Heart right ventricle (tissue), 16 donors: Measurements from ENCODE around the gene RAP1B. TPM values are rescaled to one million over a fixed set of nuclear protein-coding genes. Genes with fewer than 3 reads are reported as not detected.

Experiments used
- ATAC-seq, 8 donors: fragments of 200-7000 bp; cut with Tn5 transposase; one replicate each; pipeline ENCODE4 v1.9.1; 2020; ENCODE audit warnings: mild to moderate bottlenecking in 8 of 8, moderate library complexity in 8 of 8, moderate number of reproducible peaks in 1 of 8
- DNase-seq, 2 donors: peaks; one replicate each; pipeline ENCODE4 v3.0.0-alpha.2; 2020
- H3K27ac ChIP-seq, 10 donors: fragments of 200-600 bp; sonication (generic) in 2 of 10; one replicate each; pipeline versions ENCODE4 v1.5.0 to v1.8.0; 2020 to 2022; ENCODE audit warnings: mild to moderate bottlenecking in 3 of 10
- H3K27me3 ChIP-seq, 7 donors: fragments of 200-600 bp; one replicate each; pipeline ENCODE4 v1.8.0; 2021 to 2022; ENCODE audit warnings: mild to moderate bottlenecking in 2 of 7
- H3K36me3 ChIP-seq, 9 donors: fragments of 200-600 bp; sonication (generic) in 1 of 9; one replicate each; pipeline versions ENCODE4 v1.5.0 to v1.8.0; 2020 to 2022; ENCODE audit warnings: mild to moderate bottlenecking in 2 of 9
- H3K4me1 ChIP-seq, 9 donors: fragments of 200-600 bp; sonication (generic) in 1 of 9; one replicate each; pipeline versions ENCODE4 v1.5.0 to v1.8.0; 2020 to 2022; ENCODE audit warnings: mild to moderate bottlenecking in 4 of 9
- H3K4me3 ChIP-seq, 10 donors: fragments of 200-600 bp; sonication (generic) in 2 of 10; one replicate each; pipeline versions ENCODE4 v1.5.0 to v1.8.0; 2020 to 2022; ENCODE audit warnings: mild to moderate bottlenecking in 7 of 10, moderate library complexity in 2 of 10
- H3K9me3 ChIP-seq, 11 donors: fragments of 200-600 bp in 10 of 11; sonication (generic) in 2 of 11; one replicate each; pipeline versions ENCODE4 v1.5.0 to v1.8.0; 2013 to 2022; ENCODE audit warnings: mild to moderate bottlenecking in 2 of 11, control low read depth in 1 of 11, moderate library complexity in 1 of 11
- WGBS, 2 donors: extraction: QIAGEN DNeasy Blood & Tissue Kit; methylation state at CpG; one replicate each; pipeline ENCODE4 v1.1.7; 2013; ENCODE audit warnings: inconsistent platforms in 1 of 2; 5-methylcytosine and 5-hydroxymethylcytosine counted together
- intact Hi-C, 10 donors: fragments of 100-400 bp; cut with DNase I; formaldehyde crosslinking; loops; one replicate each; pipeline versions ENCODE4 v1.11.1 to v1.14.2; 2022
- polyA plus RNA-seq, 2 donors: library from polyadenylated mRNA; stranded (reverse); fragments of 200-250 nt; gene quantifications; one replicate each; pipeline ENCODE4 v1.2.3, GENCODE V29; 2013
- total RNA-seq, 10 donors: library from RNA; stranded (reverse); fragmentation: NEBNext Ultra II Directional in 3 of 10; extraction: Animal tissue kit (Norgen Biotek cat#: 25700) in 3 of 10; gene quantifications; one replicate each; pipeline versions ENCODE4 v1.2.1 to v1.2.4, GENCODE V29; 2021 to 2023
- TF ChIP-seq, protein P1 (sequence below), 9 donors: fragments of 200-600 bp; sonication (generic) in 2 of 9; IDR thresholded peaks; one replicate each; pipeline versions ENCODE4 v1.5.0 to v1.8.0; 2021 to 2022; ENCODE audit warnings: antibody characterized with exemption in 9 of 9, mild to moderate bottlenecking in 5 of 9, moderate library complexity in 1 of 9
- donor health status: Arrhythmogenic right ventricular cardiomyopathy.
- donor health status: ischemic (EF 13 %, LVEDD 7.1; RV severe dilation, severe dysfunction).
- donor health status: healthy with polysubstance abuse.
- donor health status: DM: no; HTN: yes; CAD: no.
- donor health status: DM: no; HTN: no; CAD: no.
- donor health status: ischemic (EF 25% LVEDD 6.9; RV normal size, moderate dysfunction).
- donor health status: ischemic (EF 25% LVEDD 5.7; RV mildly dilated, moderate dysfunction).
- donor health status: healthy.
- donor health status: DM: yes; HTN: yes; CAD: no.
- donor health status: Ischemic cardiomyopathy.
- donor health status: ischemic (EF 35%, LVEDD 5.7; RV mildly dilated, moderate dysfunction).
- donor health status: nonischemic (EF 11% LVEDD 7.7; RV severe dilation, severe dysfunction).
- donor health status: DM: yes; HTN: yes; CAD: no.
- donor health status: PGD.
- donor health status: ischemic (EF 29% LVEDD 5.4; RV normal size, mild dysfunction).
- donor health status: nonischemic (EF 23%, LVEDD 6.1; RV moderate dilation, normal function).

RAP1B gene
- total and polyA plus RNA-seq, 12 donors = 38.1 to 81.2 (median 43.2) TPM

DNA sequence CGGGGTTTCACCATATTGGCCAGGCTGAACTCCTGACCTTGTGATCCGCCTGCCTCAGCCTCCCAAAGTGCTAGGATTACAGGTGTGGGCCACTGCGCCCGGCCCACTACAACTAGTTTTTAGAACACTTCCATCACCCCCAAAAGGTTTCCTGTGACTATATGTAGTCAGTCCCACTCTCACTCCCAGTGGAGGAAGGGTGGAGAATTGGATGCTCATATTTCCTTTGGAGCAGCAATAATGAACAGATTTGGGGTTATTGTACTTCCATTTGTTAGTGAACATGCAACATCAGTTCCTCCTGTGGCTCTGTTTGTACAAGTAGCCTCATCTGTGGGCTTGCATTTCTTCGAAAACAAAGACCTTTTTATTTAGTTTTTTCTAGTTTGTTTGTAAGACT, 35.8 kb downstream of the RAP1B start:
- peak in 2 of 8 donors; percentile 39 to 55 for ATAC-seq
- intact Hi-C loops = loop anchor here in 1 of 10 donors (5.0 kb wide), 1 partner anchor 34 kb away; the partner anchor contains the start of gene RAP1B
- WGBS, 2 donors = 77 to 82% methylated on average over 5 of the region's 5 CpGs
- H3K36me3 ChIP-seq = peaks cover 0 to 44% (median 7%) of the 10 kb centered on the region in 9 donors
- H3K27ac ChIP-seq = no peak overlapping the region
- H3K27me3 ChIP-seq = no peaks in the 10 kb centered on the region
- DNase-seq = no peak
- TF ChIP-seq, protein P1, sequence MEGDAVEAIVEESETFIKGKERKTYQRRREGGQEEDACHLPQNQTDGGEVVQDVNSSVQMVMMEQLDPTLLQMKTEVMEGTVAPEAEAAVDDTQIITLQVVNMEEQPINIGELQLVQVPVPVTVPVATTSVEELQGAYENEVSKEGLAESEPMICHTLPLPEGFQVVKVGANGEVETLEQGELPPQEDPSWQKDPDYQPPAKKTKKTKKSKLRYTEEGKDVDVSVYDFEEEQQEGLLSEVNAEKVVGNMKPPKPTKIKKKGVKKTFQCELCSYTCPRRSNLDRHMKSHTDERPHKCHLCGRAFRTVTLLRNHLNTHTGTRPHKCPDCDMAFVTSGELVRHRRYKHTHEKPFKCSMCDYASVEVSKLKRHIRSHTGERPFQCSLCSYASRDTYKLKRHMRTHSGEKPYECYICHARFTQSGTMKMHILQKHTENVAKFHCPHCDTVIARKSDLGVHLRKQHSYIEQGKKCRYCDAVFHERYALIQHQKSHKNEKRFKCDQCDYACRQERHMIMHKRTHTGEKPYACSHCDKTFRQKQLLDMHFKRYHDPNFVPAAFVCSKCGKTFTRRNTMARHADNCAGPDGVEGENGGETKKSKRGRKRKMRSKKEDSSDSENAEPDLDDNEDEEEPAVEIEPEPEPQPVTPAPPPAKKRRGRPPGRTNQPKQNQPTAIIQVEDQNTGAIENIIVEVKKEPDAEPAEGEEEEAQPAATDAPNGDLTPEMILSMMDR (IDR thresholded peaks at IDR 0.05) = no peak
- no peak overlapping the region for H3K4me3 ChIP-seq
- H3K9me3 ChIP-seq = no peaks in the 10 kb centered on the region
- peaks cover 0 to 51% (median 22%) of the 10 kb centered on the region in 9 donors for H3K4me1 ChIP-seq

DNA sequence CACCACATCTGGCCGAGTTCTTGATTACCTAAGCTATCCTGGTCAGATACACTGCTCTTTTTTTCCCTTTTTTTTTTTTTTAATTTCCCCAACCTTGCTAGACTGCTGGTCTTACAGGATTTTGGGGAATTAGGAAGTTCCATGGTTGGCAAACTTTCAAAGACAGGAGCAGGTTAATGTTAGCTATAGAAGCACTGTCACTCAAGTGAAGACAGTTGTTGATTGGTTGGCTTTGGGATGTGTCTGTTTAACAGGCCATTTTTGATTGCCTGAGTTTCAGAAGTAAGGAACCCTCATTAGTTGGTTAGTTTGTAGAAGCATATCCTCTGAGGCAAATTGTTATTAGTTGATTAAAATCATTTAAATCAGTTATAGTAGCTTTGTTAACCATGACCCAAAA, 36.8 kb downstream of the RAP1B start:
- no peak overlapping the region for H3K27ac ChIP-seq
- 79 to 81% methylated on average over 1 of the region's 1 CpG for WGBS, 2 donors
- H3K4me1 ChIP-seq = peaks cover 0 to 42% (median 16%) of the 10 kb centered on the region in 9 donors
- H3K36me3 ChIP-seq = peaks cover 0 to 54% (median 13%) of the 10 kb centered on the region in 9 donors
- TF ChIP-seq, protein P1 (IDR thresholded peaks at IDR 0.05) = no peak
- DNase-seq (no peak), ATAC-seq (no peak)
- intact Hi-C loops = loop anchor here in 1 of 10 donors (5.0 kb wide), 1 partner anchor 35 kb away; the partner anchor contains the start of gene RAP1B
- no peaks in the 10 kb centered on the region for H3K9me3 ChIP-seq
- no peaks in the 10 kb centered on the region for H3K27me3 ChIP-seq
- no peak overlapping the region for H3K4me3 ChIP-seq

GRCh38 chr12:68648179-68648578, 37.5 kb downstream of the RAP1B start:
- 90 to 91% methylated on average over 3 of the region's 3 CpGs for WGBS, 2 donors
- peaks cover 0 to 41% (median 15%) of the 10 kb centered on the region in 9 donors for H3K4me1 ChIP-seq
- TF ChIP-seq, protein P1 (IDR thresholded peaks at IDR 0.05) = no peak
- H3K27me3 ChIP-seq = no peaks in the 10 kb centered on the region
- no peak overlapping the region for H3K4me3 ChIP-seq
- DNase-seq (no peak), ATAC-seq (no peak)
- intact Hi-C loops = loop anchor here in 1 of 10 donors (5.0 kb wide), 1 partner anchor 36 kb away; the partner anchor contains the start of gene RAP1B
- peaks cover 0 to 54% (median 17%) of the 10 kb centered on the region in 9 donors for H3K36me3 ChIP-seq
- H3K9me3 ChIP-seq = no peaks in the 10 kb centered on the region
- no peak overlapping the region for H3K27ac ChIP-seq

GRCh38 chr12:68665016-68665569, 54.4 kb downstream of the RAP1B start:
- H3K27ac ChIP-seq = peak overlapping the region in 3 of 10 donors; percentile 10 to 30 (median 29)
- peaks cover 0 to 56% (median 10%) of the 10 kb centered on the region in 9 donors for H3K36me3 ChIP-seq
- ATAC-seq = peak; percentile 56 to 89 (median 76)
- H3K4me3 ChIP-seq = no peak overlapping the region
- intact Hi-C loops = loop anchor here in 3 of 10 donors (5.0 to 10.0 kb wide), 2 partner anchors 308 to 310 kb away; no protein-coding TSS in a partner anchor
- H3K9me3 ChIP-seq = no peaks in the 10 kb centered on the region
- DNase-seq = no peak
- TF ChIP-seq, protein P1 (IDR thresholded peaks at IDR 0.05) = peak in 5 of 9 donors; percentile 13 to 52 (median 41)
- H3K4me1 ChIP-seq = peaks cover 0 to 9% (median 5%) of the 10 kb centered on the region in 9 donors
- WGBS, 2 donors = 66 to 76% methylated on average over 3 of the region's 3 CpGs
- no peaks in the 10 kb centered on the region for H3K27me3 ChIP-seq
